ENCODE results near the gene CHADL. TPM values are rescaled to one million over a fixed set of nuclear protein-coding genes. Genes with fewer than 3 reads are reported as not detected.
A peak's percentile ranks its signal among the peaks of the same experiment; 100 is the strongest.

Gene CHADL
- total RNA-seq, 1 donor: 1.1 TPM

DNA sequence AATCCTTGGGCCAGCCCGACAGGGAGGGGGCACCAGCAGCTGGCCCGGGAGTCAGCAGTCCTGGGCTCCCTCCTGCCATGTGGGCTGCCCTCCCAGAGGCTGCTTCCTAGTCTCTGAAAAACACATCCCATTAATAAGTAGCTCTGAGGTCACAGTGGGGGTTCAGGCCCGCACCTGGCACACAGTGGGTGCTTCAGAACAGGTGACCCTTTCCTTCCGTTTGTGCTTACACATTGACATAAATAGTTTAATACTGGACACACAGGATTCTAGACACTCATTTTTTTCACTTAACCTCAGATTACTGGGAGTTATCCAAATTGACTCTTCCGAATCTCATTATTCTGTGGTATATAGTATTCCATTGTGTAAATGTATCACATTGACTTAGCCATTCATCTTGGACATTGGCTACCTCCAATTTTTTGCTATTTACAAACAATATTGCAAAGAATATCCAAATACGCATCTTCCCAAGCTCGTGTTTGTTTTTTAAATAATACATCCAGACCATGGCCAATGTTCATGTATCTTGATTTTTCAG, 474 bp upstream of the CHADL start:
- H2AFZ ChIP-seq (ENCODE audit: low read length): no peak overlapping the region
- TF ChIP-seq, protein P1, sequence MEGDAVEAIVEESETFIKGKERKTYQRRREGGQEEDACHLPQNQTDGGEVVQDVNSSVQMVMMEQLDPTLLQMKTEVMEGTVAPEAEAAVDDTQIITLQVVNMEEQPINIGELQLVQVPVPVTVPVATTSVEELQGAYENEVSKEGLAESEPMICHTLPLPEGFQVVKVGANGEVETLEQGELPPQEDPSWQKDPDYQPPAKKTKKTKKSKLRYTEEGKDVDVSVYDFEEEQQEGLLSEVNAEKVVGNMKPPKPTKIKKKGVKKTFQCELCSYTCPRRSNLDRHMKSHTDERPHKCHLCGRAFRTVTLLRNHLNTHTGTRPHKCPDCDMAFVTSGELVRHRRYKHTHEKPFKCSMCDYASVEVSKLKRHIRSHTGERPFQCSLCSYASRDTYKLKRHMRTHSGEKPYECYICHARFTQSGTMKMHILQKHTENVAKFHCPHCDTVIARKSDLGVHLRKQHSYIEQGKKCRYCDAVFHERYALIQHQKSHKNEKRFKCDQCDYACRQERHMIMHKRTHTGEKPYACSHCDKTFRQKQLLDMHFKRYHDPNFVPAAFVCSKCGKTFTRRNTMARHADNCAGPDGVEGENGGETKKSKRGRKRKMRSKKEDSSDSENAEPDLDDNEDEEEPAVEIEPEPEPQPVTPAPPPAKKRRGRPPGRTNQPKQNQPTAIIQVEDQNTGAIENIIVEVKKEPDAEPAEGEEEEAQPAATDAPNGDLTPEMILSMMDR (IDR thresholded peaks at IDR 0.05; ENCODE audit: extremely low read depth, low read depth, low read length): no peak
- H3K36me3 ChIP-seq (ENCODE audit: insufficient read depth, low read length): peaks cover 10% of the 10 kb centered on the region

GRCh38 chr22:41239443-41240128, 1.1 kb downstream of the CHADL start:
- no peak overlapping the region for H2AFZ ChIP-seq (ENCODE audit: low read length)
- no peaks in the 10 kb centered on the region for H3K9me3 ChIP-seq (ENCODE audit: low read depth, low read length)
- H4K20me1 ChIP-seq (ENCODE audit: insufficient read depth, low read length): no peaks in the 10 kb centered on the region
- H3K4me2 ChIP-seq (ENCODE audit: insufficient read depth, low read length): no peak overlapping the region
- no peak for DNase-seq (ENCODE audit: insufficient read length, low spot score, missing footprints)
- no peaks in the 10 kb centered on the region for H3K36me3 ChIP-seq (ENCODE audit: insufficient read depth, low read length)
- TF ChIP-seq, protein P1 (IDR thresholded peaks at IDR 0.05; ENCODE audit: extremely low read depth, low read depth, low read length): no peak
- H3K4me1 ChIP-seq (ENCODE audit: insufficient read depth, low read length): no peaks in the 10 kb centered on the region
- no peaks in the 10 kb centered on the region for H3K79me2 ChIP-seq (ENCODE audit: insufficient read depth, low read length)
- no peak overlapping the region for H3K4me3 ChIP-seq (ENCODE audit: insufficient read depth, low read length)
- H3K27me3 ChIP-seq (ENCODE audit: insufficient read depth, low read length): no peaks in the 10 kb centered on the region
- H3K27ac ChIP-seq (ENCODE audit: low read depth, low read length): no peak overlapping the region

More for the DNA sequence above, 474 bp upstream of the CHADL start:
- no peak overlapping the region for H3K4me3 ChIP-seq (ENCODE audit: insufficient read depth, low read length)
- H3K27me3 ChIP-seq (ENCODE audit: insufficient read depth, low read length): no peaks in the 10 kb centered on the region
- peaks cover 3% of the 10 kb centered on the region for H4K20me1 ChIP-seq (ENCODE audit: insufficient read depth, low read length)
- H3K4me1 ChIP-seq (ENCODE audit: insufficient read depth, low read length): no peaks in the 10 kb centered on the region
- no peaks in the 10 kb centered on the region for H3K79me2 ChIP-seq (ENCODE audit: insufficient read depth, low read length)
- no peak overlapping the region for H3K27ac ChIP-seq (ENCODE audit: low read depth, low read length)
- no peak overlapping the region for H3K4me2 ChIP-seq (ENCODE audit: insufficient read depth, low read length)
- H3K9me3 ChIP-seq (ENCODE audit: low read depth, low read length): no peaks in the 10 kb centered on the region
- no peak for DNase-seq (ENCODE audit: insufficient read length, low spot score, missing footprints)

GRCh38 chr22:41238570-41239442, 1.9 kb downstream of the CHADL start:
- H3K36me3 ChIP-seq (ENCODE audit: insufficient read depth, low read length): no peaks in the 10 kb centered on the region
- no peak overlapping the region for H2AFZ ChIP-seq (ENCODE audit: low read length)
- TF ChIP-seq, protein P1 (IDR thresholded peaks at IDR 0.05; ENCODE audit: extremely low read depth, low read depth, low read length): no peak
- H3K4me3 ChIP-seq (ENCODE audit: insufficient read depth, low read length): no peak overlapping the region
- no peaks in the 10 kb centered on the region for H3K4me1 ChIP-seq (ENCODE audit: insufficient read depth, low read length)
- no peak overlapping the region for H3K27ac ChIP-seq (ENCODE audit: low read depth, low read length)
- H3K27me3 ChIP-seq (ENCODE audit: insufficient read depth, low read length): no peaks in the 10 kb centered on the region
- H3K9me3 ChIP-seq (ENCODE audit: low read depth, low read length): no peaks in the 10 kb centered on the region
- H4K20me1 ChIP-seq (ENCODE audit: insufficient read depth, low read length): no peaks in the 10 kb centered on the region
- DNase-seq (ENCODE audit: insufficient read length, low spot score, missing footprints): no peak
- H3K4me2 ChIP-seq (ENCODE audit: insufficient read depth, low read length): peak overlapping the region; percentile 70
- H3K79me2 ChIP-seq (ENCODE audit: insufficient read depth, low read length): no peaks in the 10 kb centered on the region
